Lower leg skin (tissue), 3 donors: ENCODE data around the gene HDAC7.

Source experiments
- CTCF ChIP-seq, 3 donors: fragments of 450-650 bp; IDR thresholded peaks; one replicate each; pipeline ENCODE4 v1.5.1; 2016; ENCODE audit warnings: antibody characterized with exemption in 3 of 3, mild to moderate bottlenecking in 3 of 3, moderate library complexity in 2 of 3
- POLR2A ChIP-seq, 2 donors: fragments of 450-650 bp; IDR thresholded peaks; one replicate each; pipeline ENCODE4 v1.6.1; 2016 to 2017; ENCODE audit warnings: antibody characterized with exemption in 2 of 2, mild to moderate bottlenecking in 1 of 2, moderate library complexity in 1 of 2

GRCh38 chr12:47851303-47851952, 31.7 kb upstream of the HDAC7 start:
- no peak for TF ChIP-seq CTCF (IDR thresholded peaks at IDR 0.05)
- TF ChIP-seq POLR2A (IDR thresholded peaks at IDR 0.05) = no peak
